GM23338 (cell line): Measurements from ENCODE around the gene ACBD4. TPM values are rescaled to one million over a fixed set of nuclear protein-coding genes. Genes with fewer than 3 reads are reported as not detected.

Experiments used
- ATAC-seq: fragments of 200-7000 bp; cut with Tn5 transposase; 3 replicates; pipeline ENCODE4 v1.9.1; 2020
- DNase-seq: peaks from one replicate; pipeline ENCODE4 v3.0.0-alpha.2; 2015; ENCODE audit warnings: low spot score
- H2AFZ ChIP-seq: fragments of 200-600 bp; sonication (generic); 2 replicates; pipeline ENCODE4 v1.8.0; 2016; ENCODE audit warnings: antibody characterized with exemption, mild to moderate bottlenecking, moderate library complexity
- H3F3A ChIP-seq: fragments of 200-600 bp; sonication (generic); replicated peaks from 2 replicates; pipeline ENCODE4 v1.8.0; 2017; ENCODE audit warnings: antibody characterized with exemption, mixed run types, low read depth
- H3K27ac ChIP-seq: fragments of 200-600 bp; sonication (generic); 2 replicates; pipeline ENCODE4 v1.6.1; 2016; ENCODE audit warnings: low read depth
- H3K27me3 ChIP-seq: fragments of 200-600 bp; sonication (generic); 2 replicates; pipeline ENCODE4 v1.8.0; 2016; ENCODE audit warnings: mild to moderate bottlenecking, mixed run types, moderate library complexity; ENCODE audit not compliant: insufficient read depth
- H3K36me3 ChIP-seq: fragments of 200-600 bp; sonication (generic); 2 replicates; pipeline ENCODE4 v1.8.0; 2016; ENCODE audit warnings: mild to moderate bottlenecking; ENCODE audit not compliant: insufficient read depth
- H3K4me1 ChIP-seq: fragments of 200-600 bp; sonication (generic); 2 replicates; pipeline ENCODE4 v1.8.0; 2016; ENCODE audit warnings: mild to moderate bottlenecking, moderate library complexity; ENCODE audit not compliant: insufficient read depth
- H3K4me2 ChIP-seq: fragments of 200-600 bp; sonication (generic); 2 replicates; pipeline ENCODE4 v1.7.1; 2017; ENCODE audit warnings: mixed run types
- H3K4me3 ChIP-seq: fragments of 200-600 bp; sonication (generic); 2 replicates; pipeline ENCODE4 v1.6.1; 2016; ENCODE audit warnings: mixed run types
- H3K79me2 ChIP-seq: fragments of 200-600 bp; sonication (generic); replicated peaks from 2 replicates; pipeline ENCODE4 v1.8.0; 2017; ENCODE audit warnings: mild to moderate bottlenecking; ENCODE audit not compliant: insufficient read depth
- H3K9me2 ChIP-seq: fragments of 200-600 bp; sonication (generic); 2 replicates; pipeline ENCODE4 v1.8.0; 2017; ENCODE audit not compliant: insufficient read depth
- H4K20me1 ChIP-seq: fragments of 200-600 bp; sonication (generic); replicated peaks from 2 replicates; pipeline ENCODE4 v1.8.0; 2017; ENCODE audit warnings: mild to moderate bottlenecking; ENCODE audit not compliant: insufficient read depth
- H3K27ac Mint-ChIP-seq: 2 replicates; pipeline ENCODE4 v1.8.0; 2020; ENCODE audit warnings: inconsistent platforms, mild to moderate bottlenecking, moderate library complexity, mixed read lengths
- H3K27me3 Mint-ChIP-seq: 3 replicates; pipeline ENCODE4 v1.8.0; 2022; ENCODE audit warnings: low read depth, mild to moderate bottlenecking, moderate library complexity, mixed read lengths, inconsistent platforms; ENCODE audit not compliant: insufficient read depth, poor library complexity
- H3K36me3 Mint-ChIP-seq: 3 replicates; pipeline ENCODE4 v1.8.0; 2021; ENCODE audit warnings: low read depth, mild to moderate bottlenecking, inconsistent platforms, moderate library complexity, mixed read lengths
- H3K4me1 Mint-ChIP-seq: 3 replicates; pipeline ENCODE4 v1.8.0; 2020; ENCODE audit warnings: mild to moderate bottlenecking, inconsistent platforms, mixed read lengths
- H3K4me3 Mint-ChIP-seq: 3 replicates; pipeline ENCODE4 v1.8.0; 2021; ENCODE audit warnings: moderate library complexity, mild to moderate bottlenecking, inconsistent platforms, mixed read lengths
- H3K9me3 Mint-ChIP-seq: 3 replicates; pipeline ENCODE4 v1.8.0; 2020; ENCODE audit warnings: moderate library complexity, mild to moderate bottlenecking, inconsistent platforms, mixed read lengths
- CTCF ChIP-seq, 2 experiments: fragments of 200-600 bp in 1 of 2; sonication (generic) in 1 of 2; conservative IDR thresholded peaks; 2 replicates each; pipeline versions ENCODE4 v1.5.1 to v1.6.1; 2016 to 2017; ENCODE audit warnings: antibody characterized with exemption in 2 of 2, low read depth in 2 of 2, mild to moderate bottlenecking in 2 of 2, moderate library complexity in 1 of 2
- ETS1 ChIP-seq: IDR thresholded peaks from 2 replicates; pipeline ENCODE4 v1.6.1; 2016; ENCODE audit warnings: antibody characterized with exemption
- EZH2 ChIP-seq: fragments of 200-600 bp; sonication (generic); IDR thresholded peaks from one replicate; pipeline ENCODE4 v1.8.0; 2017; ENCODE audit warnings: antibody characterized with exemption, mild to moderate bottlenecking, low read depth; ENCODE audit not compliant: unreplicated experiment
- EZH2phosphoT487 ChIP-seq: fragments of 200-600 bp; sonication (generic); IDR thresholded peaks from one replicate; pipeline ENCODE4 v1.8.1; 2018; ENCODE audit warnings: antibody characterized with exemption; ENCODE audit not compliant: unreplicated experiment
- JUNB ChIP-seq: IDR thresholded peaks from one replicate; pipeline ENCODE4 v1.6.1; 2016; ENCODE audit warnings: antibody characterized with exemption; ENCODE audit not compliant: unreplicated experiment
- POLR2AphosphoS5 ChIP-seq: IDR thresholded peaks from 2 replicates; pipeline ENCODE4 v1.6.1; 2016; ENCODE audit warnings: antibody characterized with exemption, low read depth
- REST ChIP-seq: IDR thresholded peaks from one replicate; pipeline ENCODE4 v1.6.1; 2018; ENCODE audit warnings: antibody characterized with exemption; ENCODE audit not compliant: unreplicated experiment
- STAT1 ChIP-seq: IDR thresholded peaks from one replicate; pipeline ENCODE4 v1.6.1; 2016; ENCODE audit warnings: antibody characterized with exemption; ENCODE audit not compliant: unreplicated experiment
- ZNF114 ChIP-seq: fragments of 250-450 bp; sonication (Bioruptor Pico); IDR thresholded peaks from 2 replicates; pipeline ENCODE4 v1.5.0; 2020; ENCODE audit warnings: mild to moderate bottlenecking, moderate library complexity
- ZNF331 ChIP-seq: fragments of 250-450 bp; sonication (Bioruptor Pico); IDR thresholded peaks from 2 replicates; pipeline ENCODE4 v1.5.0; 2020; ENCODE audit warnings: low read depth, mild to moderate bottlenecking, moderate library complexity
- polyA plus RNA-seq: library from polyadenylated mRNA; unstranded; fragments of >200 nt; fragmentation: Nextera tagmentation; extraction: Ambion mirVana; gene quantifications from 2 replicates; pipeline ENCODE4 v1.2.1, GENCODE V29; 2016
- total RNA-seq: library from RNA; depleted of rRNA; stranded (reverse); fragments of >200 nt; shearing (Covaris generic); gene quantifications from 2 replicates; pipeline ENCODE4 v1.2.3, GENCODE V29; 2014

ACBD4 gene
- total and polyA plus RNA-seq, 2 experiments from 2014 or later, result 4.5 to 6.7 TPM

GRCh38 chr17:45120558-45120957, 14.9 kb upstream of the ACBD4 start:
- Histone ChIP-seq H4K20me1 (no peaks in the 10 kb centered on the region), H3F3A (no peaks in the 10 kb centered on the region), H3K9me2 (no peaks in the 10 kb centered on the region), H3K27ac (no peak overlapping the region), H2AFZ (no peak overlapping the region; the same call in 1 of the 2 replicates), H3K79me2 (0 out of 2 replicates have a peak, but pooled peaks cover 2% of the 10 kb centered on the region), H3K4me3 (peak overlapping the region; percentile 34; the same call in 1 of the 2 replicates), H3K36me3 (no peaks in the 10 kb centered on the region), H3K4me1 (peaks cover 2% of the 10 kb centered on the region; the same call in 1 of the 2 replicates), H3K4me2 (peak overlapping the region; percentile 65), H3K27me3 (no peaks in the 10 kb centered on the region)
- H3K4me3 Mint-ChIP-seq, result no peak overlapping the region
- DNase-seq (no peak), ATAC-seq (peak; percentile 39)
- no peaks in the 10 kb centered on the region for H3K9me3 Mint-ChIP-seq
- no peak for TF ChIP-seq EZH2
- peak in 1 of 2 experiments; percentile 46; a peak in 2 of 4 replicates for TF ChIP-seq CTCF (conservative IDR thresholded peaks at IDR 0.05; ENCODE audit: low read depth in 2 of 2)
- TF ChIP-seq ZNF114 (CRISPR knock-in tag), result no peak
- no peak for TF ChIP-seq STAT1
- no peak for TF ChIP-seq POLR2AphosphoS5
- no peak for TF ChIP-seq JUNB
- H3K27ac Mint-ChIP-seq, result no peak overlapping the region
- peaks cover 8% of the 10 kb centered on the region for H3K27me3 Mint-ChIP-seq
- H3K36me3 Mint-ChIP-seq, result no peaks in the 10 kb centered on the region
- H3K4me1 Mint-ChIP-seq, result peaks cover 11% of the 10 kb centered on the region

- no peak overlapping the region for H3K27ac Mint-ChIP-seq
- peak; percentile 80 for DNase-seq
These were observed 14.4 kb upstream of the ACBD4 start for GRCh38 chr17:45121055-45121454.

More at GRCh38 chr17:45121055-45121454, 14.4 kb upstream of the ACBD4 start:
- Histone ChIP-seq H3K27me3 (no peaks in the 10 kb centered on the region), H3K79me2 (0 out of 2 replicates have a peak, but pooled peaks cover 2% of the 10 kb centered on the region), H2AFZ (peak overlapping the region; percentile 63), H3K27ac (no peak overlapping the region), H3K36me3 (no peaks in the 10 kb centered on the region), H3F3A (no peaks in the 10 kb centered on the region), H3K4me3 (peak overlapping the region; percentile 34; the same call in 1 of the 2 replicates), H4K20me1 (no peaks in the 10 kb centered on the region; the same call in 1 of the 2 replicates), H3K9me2 (no peaks in the 10 kb centered on the region), H3K4me1 (no peaks in the 10 kb centered on the region), H3K4me2 (peak overlapping the region; percentile 65)
- Mint-ChIP-seq H3K36me3 (no peaks in the 10 kb centered on the region), H3K9me3 (no peaks in the 10 kb centered on the region), H3K4me1 (peaks cover 6% of the 10 kb centered on the region), H3K4me3 (no peak overlapping the region), H3K27me3 (peaks cover 9% of the 10 kb centered on the region)
- peak; percentile 63 for ATAC-seq
- no peak for TF ChIP-seq ZNF331 (CRISPR knock-in tag)
- TF ChIP-seq REST, result no peak
- TF ChIP-seq STAT1, result no peak
- no peak for TF ChIP-seq ZNF114 (CRISPR knock-in tag)
- TF ChIP-seq EZH2phosphoT487, result no peak
- no peak for TF ChIP-seq POLR2AphosphoS5
- no peak for TF ChIP-seq ETS1
- TF ChIP-seq CTCF (conservative IDR thresholded peaks at IDR 0.05; ENCODE audit: low read depth in 2 of 2), result no peak
